Stimulated activated CD4-positive, alpha-beta T cell treated with anti-CD3 and anti-CD28 coated beads, Interleukin-15, amount 100 ng/mL, for 24 hours (primary cell): ENCODE measurements around the gene PTPRH.

Experiments used
- DNase-seq: peaks from one replicate; pipeline ENCODE4 v3.0.0-alpha.2; 2020

The PTPRH gene

GRCh38 chr19:55246462-55247451 lies 37.5 kb upstream of the PTPRH start:
- no peak for DNase-seq

- no peak for DNase-seq
Measured at GRCh38 chr19:55245236-55245904, 36.1 kb upstream of the PTPRH start.

DNA sequence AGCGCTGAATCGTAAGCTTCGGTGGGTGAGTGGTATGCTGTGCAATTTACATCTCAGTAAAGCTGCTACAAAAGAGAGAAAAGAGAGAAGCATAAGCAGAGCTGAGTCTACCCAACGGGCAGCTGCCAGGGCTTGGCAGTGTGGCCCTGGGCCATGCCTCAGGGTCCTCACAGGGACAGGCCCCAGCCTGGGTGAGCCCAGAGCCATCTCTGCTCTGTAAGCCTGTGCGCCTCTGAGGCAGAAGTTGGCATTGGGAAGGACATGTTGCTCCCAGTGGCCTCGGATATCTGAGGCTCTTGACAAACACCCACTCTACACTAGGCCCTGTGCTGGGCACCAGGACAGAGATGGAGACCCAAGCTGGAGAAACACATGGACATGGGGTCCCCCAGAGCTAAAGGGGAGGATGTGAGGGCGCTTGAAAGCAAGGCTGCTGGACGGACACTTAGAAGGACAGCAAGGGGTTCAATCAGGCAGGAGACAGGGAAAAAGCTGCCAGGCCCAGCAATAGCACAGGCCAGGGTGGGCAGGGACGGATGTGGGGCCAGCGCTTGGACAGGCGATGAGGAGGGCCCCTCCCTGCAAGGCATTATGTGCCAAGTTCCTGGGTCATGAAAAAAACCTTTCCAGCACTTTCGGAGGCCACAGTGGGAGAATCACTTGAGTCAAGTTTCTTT lies 34.8 kb upstream of the PTPRH start:
- DNase-seq, result no peak

DNA sequence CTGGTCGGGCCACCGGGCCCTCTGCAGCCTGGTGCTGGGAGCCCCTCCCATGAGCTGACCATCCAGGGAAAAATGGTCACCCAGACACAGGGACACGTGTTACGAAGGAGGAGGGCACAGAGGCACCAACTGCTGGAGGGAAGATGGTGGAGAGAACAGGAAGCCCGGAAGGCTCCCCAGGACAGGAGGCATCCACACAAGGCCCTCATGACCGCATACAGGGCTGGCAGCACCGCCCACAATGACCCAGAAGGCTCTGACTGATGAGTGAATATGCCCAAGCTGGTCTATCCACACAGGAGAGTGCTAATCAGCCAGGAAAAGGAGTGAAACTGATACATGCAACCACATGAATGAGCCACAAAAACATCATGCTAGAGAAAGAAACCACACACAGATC lies 33.2 kb upstream of the PTPRH start:
- DNase-seq, result no peak

DNA sequence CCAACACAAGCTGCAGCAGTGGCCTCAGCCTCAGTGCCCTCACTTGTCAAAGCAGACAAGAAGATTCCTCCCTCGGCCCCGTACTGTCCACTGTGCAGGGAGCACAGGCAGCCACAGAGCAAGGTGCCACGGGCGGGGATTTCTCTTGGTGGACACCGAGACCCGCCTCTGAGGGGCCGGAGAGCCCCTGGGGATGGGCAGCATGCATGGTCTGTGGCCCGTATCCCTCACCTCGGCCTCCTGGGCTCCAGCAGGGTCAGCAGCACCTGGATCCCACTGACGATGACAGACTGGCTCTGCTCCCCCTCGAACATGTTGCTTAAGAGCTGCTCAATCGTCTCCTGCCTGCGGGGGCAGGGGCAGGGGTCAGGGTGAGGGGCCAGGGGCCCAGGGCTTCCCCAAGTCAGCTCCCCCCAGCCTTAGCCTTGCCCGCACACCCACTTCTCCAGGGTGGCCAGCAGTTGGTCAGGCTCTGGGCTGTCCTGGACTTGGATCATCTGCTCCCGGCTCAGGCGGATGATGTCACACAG lies 32.7 kb upstream of the PTPRH start:
- DNase-seq, result no peak

DNA sequence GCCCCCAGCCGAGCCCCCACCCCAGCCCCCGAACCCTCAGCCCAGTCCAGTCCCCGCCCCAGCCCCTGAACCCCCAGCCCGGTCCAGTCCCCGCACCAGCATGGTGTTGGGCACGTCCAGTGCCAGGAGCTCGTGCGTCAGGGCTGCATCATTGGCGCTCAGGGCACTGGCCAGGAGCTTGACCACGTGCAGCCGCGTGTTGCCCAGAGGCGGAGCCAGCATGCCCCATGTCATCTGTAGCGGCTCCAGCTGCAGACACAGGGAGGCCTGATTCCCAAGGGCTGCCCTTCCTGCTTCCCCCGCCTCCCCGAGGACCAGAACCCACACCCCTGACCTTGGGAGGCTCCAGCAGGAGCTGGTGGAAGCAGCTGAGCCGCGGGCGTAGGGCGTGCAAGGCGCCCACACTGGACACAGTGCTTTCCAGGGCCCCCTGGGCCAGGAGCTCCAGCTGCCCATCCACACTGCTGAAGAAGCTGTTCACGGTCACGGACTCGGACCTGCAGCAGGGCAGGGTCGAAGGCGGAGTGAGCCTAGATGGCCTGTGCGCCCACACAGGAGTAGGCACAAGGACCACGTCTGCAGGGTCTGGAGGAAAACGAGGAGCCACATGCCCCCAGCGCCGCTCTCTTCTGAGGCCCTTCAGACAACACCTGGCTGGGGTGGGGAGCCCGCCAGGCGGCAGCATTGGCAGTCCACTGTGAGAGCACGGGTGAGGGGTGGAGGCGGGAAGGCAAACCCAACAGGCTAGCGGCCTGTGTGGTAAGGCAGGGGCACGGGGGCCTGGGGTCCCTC lies 32.0 kb upstream of the PTPRH start:
- no peak for DNase-seq

DNA sequence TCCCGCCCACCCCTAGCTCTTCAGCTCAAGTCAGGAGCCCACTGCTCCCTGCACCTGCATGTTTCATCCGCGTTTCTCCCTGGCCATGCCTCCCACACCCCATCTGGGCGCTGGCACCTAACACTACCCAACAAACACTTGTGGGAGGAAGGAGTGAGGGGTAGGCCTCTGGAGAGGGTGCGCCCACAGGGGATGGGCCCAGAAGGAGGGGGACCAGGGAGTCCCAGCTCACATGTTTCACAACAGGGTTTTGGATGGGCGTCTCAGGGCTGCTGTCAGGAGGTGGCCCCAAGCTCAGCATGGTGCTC lies 31.4 kb upstream of the PTPRH start:
- no peak for DNase-seq

DNA sequence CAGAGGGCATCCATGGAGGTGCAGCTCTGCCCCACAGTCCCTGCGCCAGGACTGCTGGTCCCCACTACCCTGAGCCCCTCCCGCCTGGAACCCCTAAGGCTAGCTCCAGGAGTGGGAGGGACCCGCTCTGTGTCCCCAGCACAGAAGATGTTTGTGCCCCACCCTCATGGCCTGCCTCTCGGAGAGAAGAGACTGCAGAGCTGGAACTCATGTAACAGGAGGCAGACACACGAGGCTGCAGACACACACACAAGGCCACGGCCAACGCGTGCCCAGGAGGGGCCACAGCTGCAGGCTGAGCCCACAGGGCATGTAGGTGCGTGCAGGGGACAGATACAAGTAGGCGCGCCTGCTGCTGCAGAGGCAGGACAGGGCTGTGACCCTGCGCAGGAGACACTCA lies 29.7 kb upstream of the PTPRH start:
- no peak for DNase-seq

DNA sequence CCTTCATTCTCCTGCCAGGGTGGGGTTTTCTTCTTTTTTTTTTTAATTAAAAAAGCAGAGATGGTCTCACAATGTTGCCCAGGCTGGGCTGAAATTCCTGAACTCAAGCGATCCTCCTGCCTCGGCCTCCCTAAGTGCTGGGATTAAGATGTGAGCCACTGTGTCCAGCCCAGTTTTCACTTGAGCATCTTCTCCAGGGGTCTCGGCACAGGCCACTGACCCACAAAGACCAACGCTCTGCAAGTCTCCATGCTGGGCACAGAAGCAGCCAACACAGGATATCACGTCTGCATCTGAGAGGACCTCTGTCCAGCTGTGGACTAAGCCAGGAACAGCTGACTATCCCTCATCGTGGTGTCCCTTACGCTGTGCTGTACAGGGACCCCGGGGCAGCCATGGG lies 28.7 kb upstream of the PTPRH start:
- no peak for DNase-seq

DNA sequence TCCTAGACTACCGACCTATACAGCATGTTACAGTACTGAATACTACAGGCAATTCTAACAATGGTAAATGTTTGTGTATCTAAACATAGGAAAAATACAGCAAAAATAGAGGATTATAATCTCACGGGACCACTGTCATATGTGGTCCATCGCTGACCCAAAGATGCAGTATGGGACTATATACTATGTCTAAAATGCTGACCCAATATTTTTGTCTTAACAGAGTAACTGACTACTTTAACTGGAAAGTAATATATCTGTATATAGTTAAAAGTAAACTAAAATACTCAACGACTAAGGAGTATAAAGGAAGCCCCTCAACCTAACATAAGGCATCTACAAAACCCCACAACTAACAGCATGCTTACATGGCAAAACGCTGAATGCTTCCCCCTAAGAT lies 23.7 kb upstream of the PTPRH start:
- DNase-seq, result no peak

DNA sequence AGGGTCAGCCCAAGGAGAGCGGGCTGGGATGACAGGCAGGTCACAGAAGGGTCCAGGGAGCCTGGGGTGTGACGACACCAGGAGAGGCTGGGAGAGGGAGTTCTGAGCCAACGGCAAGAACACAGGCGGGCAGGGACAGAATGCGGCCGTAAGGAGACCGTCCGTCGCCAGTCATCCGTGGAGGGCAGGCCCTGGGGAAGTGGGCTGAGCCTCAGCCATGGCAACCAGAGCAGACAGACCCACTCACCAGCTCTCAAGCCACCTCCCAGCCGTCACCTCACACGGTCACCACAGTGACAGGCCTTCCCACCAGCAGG lies 22.9 kb upstream of the PTPRH start:
- no peak for DNase-seq

DNA sequence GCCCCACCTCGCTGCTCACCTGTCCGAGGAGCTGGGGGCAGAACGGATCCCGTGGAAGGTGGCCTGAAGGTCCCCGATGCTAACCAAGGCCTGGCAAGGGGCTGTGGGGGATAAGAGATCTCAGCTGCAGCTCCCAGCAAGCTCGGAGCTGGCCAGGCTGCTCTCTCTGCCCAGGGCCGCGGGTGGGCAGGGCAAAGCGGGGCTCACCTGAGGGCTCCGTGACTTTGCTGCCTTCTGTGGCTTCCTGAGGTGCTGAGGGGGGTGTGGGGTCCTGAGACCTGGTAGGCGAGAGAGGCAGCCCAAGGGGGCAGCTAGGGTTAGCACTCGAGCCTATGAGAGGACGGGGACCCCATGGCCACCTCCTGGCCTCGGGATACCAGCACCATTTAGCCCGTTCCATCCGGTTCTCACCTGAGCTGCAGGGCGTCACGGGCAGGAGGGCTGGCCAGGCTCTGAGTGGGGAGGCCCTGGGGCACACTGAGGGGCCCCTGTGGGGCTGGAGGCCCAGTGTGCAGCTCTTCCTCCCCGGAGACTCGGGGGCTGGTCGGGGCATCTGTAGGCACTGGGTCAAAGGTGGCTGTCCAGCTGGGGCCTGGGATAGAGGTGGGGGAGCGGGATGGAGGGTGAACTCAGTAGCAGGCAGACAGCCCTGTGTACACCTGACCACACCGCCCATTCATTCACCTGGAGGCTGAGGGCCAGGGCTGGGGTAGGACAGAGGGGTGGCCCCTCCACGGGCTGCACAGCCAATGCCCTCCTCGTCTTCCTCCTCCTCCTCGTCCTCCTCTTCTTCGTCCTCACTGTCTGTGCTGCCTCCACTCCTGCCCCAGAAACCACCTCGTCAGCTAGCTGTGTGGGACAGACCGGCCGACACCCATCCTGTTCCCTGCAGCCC lies 22.3 kb upstream of the PTPRH start:
- DNase-seq, result no peak

- no peak for DNase-seq
Measured at GRCh38 chr19:55230780-55231179, 21.5 kb upstream of the PTPRH start.

DNA sequence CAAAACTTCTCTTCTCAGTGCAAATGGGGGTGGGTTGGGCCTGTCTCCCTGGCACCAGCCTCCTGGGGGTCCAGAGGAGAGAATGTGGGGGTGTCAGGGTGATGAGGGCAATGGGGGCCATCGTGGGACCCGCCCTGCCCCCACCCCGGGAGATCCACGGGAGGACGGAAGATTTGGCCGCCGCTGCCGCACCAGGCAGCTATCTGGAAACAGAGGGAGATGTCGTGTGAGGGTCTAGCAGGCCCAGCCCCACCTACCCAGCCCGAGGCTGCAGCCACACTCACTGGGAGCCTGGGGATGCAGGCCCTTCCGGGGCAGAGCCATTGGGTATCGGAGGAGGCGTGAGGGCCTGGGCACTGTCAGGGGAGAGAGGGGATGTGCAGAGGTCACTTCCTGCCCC lies 21.0 kb upstream of the PTPRH start:
- DNase-seq, result no peak

DNA sequence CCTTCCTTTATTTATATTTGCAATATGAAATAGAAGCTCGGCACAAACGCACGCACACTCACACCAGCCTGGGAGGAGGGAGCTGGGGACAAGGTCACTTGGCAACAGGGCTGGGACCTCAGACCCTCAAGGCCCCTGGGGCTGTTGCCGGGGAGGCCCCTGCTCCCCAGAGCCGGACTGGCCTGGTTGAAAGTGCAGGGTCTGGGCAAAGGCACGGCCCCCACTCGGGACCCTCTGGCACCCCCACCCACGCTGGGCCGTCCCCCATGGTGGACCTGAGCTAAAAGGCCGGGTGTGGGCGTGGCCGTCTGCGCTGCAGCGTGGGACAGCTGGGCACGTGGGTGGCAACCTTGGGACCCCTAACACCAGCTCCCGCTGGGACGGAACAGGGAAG lies 20.5 kb upstream of the PTPRH start:
- no peak for DNase-seq

GRCh38 chr19:55229145-55229788 lies 20.0 kb upstream of the PTPRH start:
- DNase-seq, result no peak

DNA sequence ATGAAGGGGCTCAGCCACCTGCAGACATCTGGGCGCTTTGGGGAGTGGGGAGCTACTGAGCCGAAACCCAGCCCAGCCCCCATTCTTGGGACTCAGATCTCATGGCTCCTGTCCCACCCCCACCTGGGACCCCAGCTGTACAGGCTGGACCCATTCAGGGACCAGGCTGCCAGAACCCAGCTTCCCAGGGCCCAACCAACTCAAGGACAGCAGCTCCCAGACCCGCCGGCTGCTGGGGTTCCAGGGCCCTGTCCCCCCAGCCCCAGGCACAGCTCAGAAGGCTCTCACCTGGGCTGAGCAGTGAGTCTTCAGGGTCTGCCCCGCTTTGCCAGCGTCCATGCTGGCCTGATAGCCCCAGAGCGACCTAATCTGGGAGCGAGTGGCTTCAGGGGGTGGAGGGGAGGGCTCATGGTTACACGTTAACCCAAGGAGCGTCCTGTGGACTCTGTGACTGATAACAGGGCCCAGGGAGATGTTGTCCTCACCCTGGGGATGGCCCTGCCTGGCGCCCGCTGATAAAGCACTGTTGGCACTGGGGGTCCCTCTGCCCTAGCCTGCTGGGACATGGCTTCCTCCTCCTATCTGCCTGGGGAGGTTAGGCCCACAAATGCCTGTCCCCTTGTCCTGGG lies 19.2 kb upstream of the PTPRH start, which contains the start of gene TMEM86B:
TSS of gene TMEM86B (minus strand) at position 361 of the 629 bp plus-strand sequence. CDS start at position 339, 22 bp downstream.
- DNase-seq, result no peak

DNA sequence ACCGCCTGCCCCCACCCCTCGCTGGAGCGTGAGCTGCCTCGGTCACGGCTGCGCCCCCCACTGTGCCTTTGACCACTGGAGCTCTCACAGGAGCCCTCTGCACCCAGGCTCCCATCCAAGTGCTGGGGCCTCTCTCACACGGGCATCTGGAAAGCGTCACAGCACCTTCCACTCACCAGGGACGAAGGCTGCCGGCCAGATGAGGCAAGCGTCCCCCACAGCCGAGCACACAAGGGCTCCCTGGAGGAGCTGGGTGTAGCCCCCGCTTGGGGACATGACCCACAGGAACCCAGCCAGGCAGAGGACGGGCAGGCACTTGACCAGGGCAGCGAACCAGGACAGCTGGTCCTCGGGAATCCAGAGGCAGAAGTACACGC lies 18.7 kb upstream of the PTPRH start:
- DNase-seq, result no peak

DNA sequence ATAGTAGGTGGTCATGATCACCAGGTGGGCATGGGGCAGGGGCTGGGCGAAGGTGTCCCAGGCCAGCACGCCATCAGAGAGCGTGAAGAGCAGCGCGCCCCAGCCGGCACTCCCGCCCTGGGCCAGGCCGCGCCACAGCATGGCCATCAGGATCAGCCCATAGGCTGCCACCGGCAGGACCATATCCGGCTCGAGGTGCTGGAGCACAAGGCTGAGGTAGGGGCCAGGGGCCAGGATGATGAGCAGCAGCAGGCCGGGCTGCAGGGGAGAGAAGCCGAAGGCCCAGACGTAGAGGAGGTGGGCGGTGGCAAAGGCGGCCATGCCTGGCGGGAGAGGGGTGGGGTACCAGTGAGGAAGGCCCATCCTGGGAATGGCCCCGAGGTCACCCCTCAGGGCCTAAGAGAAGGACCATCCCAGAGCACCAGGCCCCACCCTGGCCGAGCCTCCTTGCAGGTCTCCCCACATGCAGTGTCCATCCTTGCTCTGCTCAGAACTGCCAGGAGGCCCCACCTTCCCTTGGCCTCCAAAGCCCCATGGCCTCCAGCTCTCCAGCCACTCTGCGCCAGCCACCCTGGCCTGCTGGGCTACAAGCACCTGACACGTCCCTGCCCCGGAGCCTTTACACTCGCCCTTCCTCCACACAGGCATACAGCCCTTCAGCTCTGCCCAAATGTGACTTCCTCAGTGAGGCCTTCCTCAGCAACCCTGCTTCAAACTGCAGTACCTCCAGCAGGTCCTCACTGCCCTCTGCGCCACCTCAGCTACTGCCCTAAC lies 18.1 kb upstream of the PTPRH start:
- no peak for DNase-seq

GRCh38 chr19:55226788-55227187 lies 17.5 kb upstream of the PTPRH start:
- no peak for DNase-seq
